ENCODE results near the gene MTNR1B.

- TF ChIP-seq EP300 (IDR thresholded peaks at IDR 0.05) (no peak), CTCF (IDR thresholded peaks at IDR 0.05) (no peak), POLR2AphosphoS5 (IDR thresholded peaks at IDR 0.05) (no peak)
These were observed 188 bp upstream of the MTNR1B start for GRCh38 chr11:92969293-92969633.
